ENCODE results near the gene CADM2. TPM values are rescaled to one million over a fixed set of nuclear protein-coding genes. Genes with fewer than 3 reads are reported as not detected.

Gene CADM2
- total RNA-seq, 1 donor from 2014 or later, result 4.4 TPM

DNA sequence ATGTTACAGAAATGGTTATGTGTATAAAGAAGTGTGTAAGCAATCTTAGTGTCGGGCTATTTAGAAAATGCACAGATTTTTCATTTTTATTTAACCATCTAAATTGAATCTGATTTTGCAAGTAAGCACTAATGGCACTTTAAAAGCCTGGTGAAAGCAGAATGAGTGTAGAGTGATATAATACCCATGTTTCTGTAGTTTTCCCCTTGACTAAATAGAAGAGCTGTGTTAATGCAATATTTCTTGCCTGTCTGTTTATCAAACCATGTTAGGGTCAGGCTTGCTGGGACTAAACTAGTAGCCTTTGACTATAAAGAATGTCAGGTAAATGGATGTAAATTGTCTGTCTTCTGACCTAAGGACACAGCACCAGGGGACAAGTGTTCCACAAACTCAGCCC is 714.0 kb downstream of the CADM2 start:
- peaks cover 1% of the 10 kb centered on the region for H3K4me1 Mint-ChIP-seq (ENCODE audit: low read depth)
- H3K36me3 Mint-ChIP-seq (ENCODE audit: insufficient read depth), result no peaks in the 10 kb centered on the region
- TF ChIP-seq, protein P1, sequence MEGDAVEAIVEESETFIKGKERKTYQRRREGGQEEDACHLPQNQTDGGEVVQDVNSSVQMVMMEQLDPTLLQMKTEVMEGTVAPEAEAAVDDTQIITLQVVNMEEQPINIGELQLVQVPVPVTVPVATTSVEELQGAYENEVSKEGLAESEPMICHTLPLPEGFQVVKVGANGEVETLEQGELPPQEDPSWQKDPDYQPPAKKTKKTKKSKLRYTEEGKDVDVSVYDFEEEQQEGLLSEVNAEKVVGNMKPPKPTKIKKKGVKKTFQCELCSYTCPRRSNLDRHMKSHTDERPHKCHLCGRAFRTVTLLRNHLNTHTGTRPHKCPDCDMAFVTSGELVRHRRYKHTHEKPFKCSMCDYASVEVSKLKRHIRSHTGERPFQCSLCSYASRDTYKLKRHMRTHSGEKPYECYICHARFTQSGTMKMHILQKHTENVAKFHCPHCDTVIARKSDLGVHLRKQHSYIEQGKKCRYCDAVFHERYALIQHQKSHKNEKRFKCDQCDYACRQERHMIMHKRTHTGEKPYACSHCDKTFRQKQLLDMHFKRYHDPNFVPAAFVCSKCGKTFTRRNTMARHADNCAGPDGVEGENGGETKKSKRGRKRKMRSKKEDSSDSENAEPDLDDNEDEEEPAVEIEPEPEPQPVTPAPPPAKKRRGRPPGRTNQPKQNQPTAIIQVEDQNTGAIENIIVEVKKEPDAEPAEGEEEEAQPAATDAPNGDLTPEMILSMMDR (IDR thresholded peaks at IDR 0.05; ENCODE audit: unreplicated experiment), result no peak
- DNase-seq (ENCODE audit: low spot score, unreplicated experiment), result no peak
- H3K9me3 Mint-ChIP-seq (ENCODE audit: low read depth), result peaks cover 9% of the 10 kb centered on the region
- H3K4me3 Mint-ChIP-seq (ENCODE audit: low read depth), result no peak overlapping the region
- no peak overlapping the region for H3K27ac Mint-ChIP-seq
- no peaks in the 10 kb centered on the region for H3K27me3 Mint-ChIP-seq

- Mint-ChIP-seq H3K4me3 (ENCODE audit: low read depth) (no peak overlapping the region), H3K27me3 (no peaks in the 10 kb centered on the region), H3K27ac (no peak overlapping the region), H3K36me3 (ENCODE audit: insufficient read depth) (no peaks in the 10 kb centered on the region), H3K9me3 (ENCODE audit: low read depth) (no peaks in the 10 kb centered on the region), H3K4me1 (ENCODE audit: low read depth) (peaks cover 2% of the 10 kb centered on the region)
- no peak for DNase-seq (ENCODE audit: low spot score, unreplicated experiment)
- TF ChIP-seq, protein P1 (IDR thresholded peaks at IDR 0.05; ENCODE audit: unreplicated experiment), result no peak
Observed at GRCh38 chr3:85678713-85679112, 719.9 kb downstream of the CADM2 start.

DNA sequence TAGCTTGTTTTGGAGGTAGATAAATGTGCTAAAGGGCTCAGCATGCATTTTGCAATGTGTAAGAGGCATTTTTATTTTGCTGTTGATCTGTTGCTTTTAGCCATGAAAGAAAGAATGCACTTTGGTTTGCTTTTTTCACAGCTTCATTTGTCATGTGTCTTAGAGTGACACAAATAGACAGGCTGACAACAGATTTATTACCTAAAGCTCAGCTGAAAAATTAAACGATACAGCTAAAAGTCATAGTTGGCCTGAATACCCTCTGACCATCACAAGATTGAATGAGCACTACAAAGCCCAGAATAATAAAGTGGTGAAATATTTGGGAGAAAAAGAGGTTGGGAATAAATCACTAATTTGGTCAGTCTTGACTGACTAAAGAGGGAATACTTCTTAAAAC is 723.1 kb downstream of the CADM2 start:
- H3K9me3 Mint-ChIP-seq (ENCODE audit: low read depth), result no peaks in the 10 kb centered on the region
- TF ChIP-seq, protein P1 (IDR thresholded peaks at IDR 0.05; ENCODE audit: unreplicated experiment), result no peak
- no peaks in the 10 kb centered on the region for H3K36me3 Mint-ChIP-seq (ENCODE audit: insufficient read depth)
- no peak overlapping the region for H3K4me3 Mint-ChIP-seq (ENCODE audit: low read depth)
- no peak for DNase-seq (ENCODE audit: low spot score, unreplicated experiment)
- no peak overlapping the region for H3K27ac Mint-ChIP-seq
- H3K4me1 Mint-ChIP-seq (ENCODE audit: low read depth), result peaks cover 2% of the 10 kb centered on the region
- H3K27me3 Mint-ChIP-seq, result no peaks in the 10 kb centered on the region

- Mint-ChIP-seq H3K27me3 (no peaks in the 10 kb centered on the region), H3K4me3 (ENCODE audit: low read depth) (no peak overlapping the region), H3K36me3 (ENCODE audit: insufficient read depth) (no peaks in the 10 kb centered on the region), H3K4me1 (ENCODE audit: low read depth) (no peaks in the 10 kb centered on the region), H3K27ac (no peak overlapping the region), H3K9me3 (ENCODE audit: low read depth) (no peaks in the 10 kb centered on the region)
- DNase-seq (ENCODE audit: low spot score, unreplicated experiment), result no peak
- TF ChIP-seq, protein P1 (IDR thresholded peaks at IDR 0.05; ENCODE audit: unreplicated experiment), result no peak
Observed at GRCh38 chr3:85691196-85691595, 732.4 kb downstream of the CADM2 start.

- Mint-ChIP-seq H3K36me3 (ENCODE audit: insufficient read depth) (peaks cover 1% of the 10 kb centered on the region), H3K9me3 (ENCODE audit: low read depth) (peaks cover 6% of the 10 kb centered on the region), H3K4me3 (ENCODE audit: low read depth) (no peak overlapping the region), H3K27ac (no peak overlapping the region), H3K4me1 (ENCODE audit: low read depth) (no peaks in the 10 kb centered on the region), H3K27me3 (no peaks in the 10 kb centered on the region)
- DNase-seq (ENCODE audit: low spot score, unreplicated experiment), result no peak
- TF ChIP-seq, protein P1 (IDR thresholded peaks at IDR 0.05; ENCODE audit: unreplicated experiment), result no peak
Observed at GRCh38 chr3:85697156-85697555, 738.4 kb downstream of the CADM2 start.
